ENCODE measurements around the gene KRT9. TPM values are rescaled to one million over a fixed set of nuclear protein-coding genes. Genes with fewer than 3 reads are reported as not detected.

Gene KRT9
- total and polyA plus RNA-seq, 2 donors (not counting 1 experiment from before 2014, with no cell fraction given): not detected

GRCh38 chr17:41523225-41523593 is 48.6 kb downstream of the KRT9 start:
- Histone ChIP-seq H3K27ac (ENCODE audit: insufficient read depth, low read length) (no peak overlapping the region), H3K4me2 (ENCODE audit: extremely low read depth, insufficient read depth, low read length) (no peak overlapping the region), H4K20me1 (ENCODE audit: control insufficient read depth, extremely low read depth, insufficient read depth, low read length) (no peaks in the 10 kb centered on the region), H3K79me2 (ENCODE audit: control insufficient read depth, insufficient read depth, low read length) (no peaks in the 10 kb centered on the region), H3K36me3 (ENCODE audit: control insufficient read depth, insufficient read depth, low read length) (no peaks in the 10 kb centered on the region), H3K4me3 (replicated peaks in 1 of 4; ENCODE audit: control extremely low read depth in 1 of 4, insufficient read depth in 1 of 4, low read depth in 3 of 4, low read length in 4 of 4) (no peak overlapping the region), H2AFZ (ENCODE audit: low read length) (no peak overlapping the region), H3K27me3 (ENCODE audit: control insufficient read depth, insufficient read depth, low read length) (peaks cover 4% of the 10 kb centered on the region), H3K9ac (ENCODE audit: insufficient read depth, low read length) (no peak overlapping the region), H3K4me1 (ENCODE audit: control insufficient read depth, extremely low read depth, insufficient read depth, low read length) (peaks cover 11% of the 10 kb centered on the region), H3K9me3 (ENCODE audit: control insufficient read depth, insufficient read depth, low read depth, low read length) (no peaks in the 10 kb centered on the region)
- no peak for DNase-seq (ENCODE audit: low read depth in 2 of 2)
- TF ChIP-seq CTCF (conservative IDR thresholded peaks at IDR 0.05 in 1 of 2, IDR thresholded peaks at IDR 0.05 in 1 of 2; ENCODE audit: low read depth in 1 of 2, low read length in 2 of 2): no peak
- TF ChIP-seq EZH2 (IDR thresholded peaks at IDR 0.05; ENCODE audit: low read length, missing control alignments): no peak

- H3K4me2 ChIP-seq (ENCODE audit: extremely low read depth, insufficient read depth, low read length): no peak overlapping the region
- peak overlapping the region; percentile 61 for H3K27ac ChIP-seq (ENCODE audit: insufficient read depth, low read length)
- H3K36me3 ChIP-seq (ENCODE audit: control insufficient read depth, insufficient read depth, low read length): no peaks in the 10 kb centered on the region
- peaks cover 2% of the 10 kb centered on the region for H3K27me3 ChIP-seq (ENCODE audit: control insufficient read depth, insufficient read depth, low read length)
- no peak for DNase-seq (ENCODE audit: low read depth in 2 of 2)
- no peak overlapping the region for H2AFZ ChIP-seq (ENCODE audit: low read length)
- no peaks in the 10 kb centered on the region for H3K9me3 ChIP-seq (ENCODE audit: control insufficient read depth, insufficient read depth, low read depth, low read length)
- H3K4me3 ChIP-seq (replicated peaks in 1 of 4; ENCODE audit: control extremely low read depth in 1 of 4, insufficient read depth in 1 of 4, low read depth in 3 of 4, low read length in 4 of 4): no peak overlapping the region
- H3K9ac ChIP-seq (ENCODE audit: insufficient read depth, low read length): no peak overlapping the region
- TF ChIP-seq CTCF (conservative IDR thresholded peaks at IDR 0.05 in 1 of 2, IDR thresholded peaks at IDR 0.05 in 1 of 2; ENCODE audit: low read depth in 1 of 2, low read length in 2 of 2): no peak
- TF ChIP-seq EZH2 (IDR thresholded peaks at IDR 0.05; ENCODE audit: low read length, missing control alignments): no peak
- H4K20me1 ChIP-seq (ENCODE audit: control insufficient read depth, extremely low read depth, insufficient read depth, low read length): no peaks in the 10 kb centered on the region
- H3K79me2 ChIP-seq (ENCODE audit: control insufficient read depth, insufficient read depth, low read length): no peaks in the 10 kb centered on the region
- H3K4me1 ChIP-seq (ENCODE audit: control insufficient read depth, extremely low read depth, insufficient read depth, low read length): peaks cover 11% of the 10 kb centered on the region
Measured at GRCh38 chr17:41522301-41523224, 49.3 kb downstream of the KRT9 start.

- Histone ChIP-seq H3K4me1 (ENCODE audit: control insufficient read depth, extremely low read depth, insufficient read depth, low read length) (peaks cover 11% of the 10 kb centered on the region), H3K4me3 (replicated peaks in 1 of 4; ENCODE audit: control extremely low read depth in 1 of 4, insufficient read depth in 1 of 4, low read depth in 3 of 4, low read length in 4 of 4) (no peak overlapping the region), H3K27ac (ENCODE audit: insufficient read depth, low read length) (peak overlapping the region; percentile 61), H4K20me1 (ENCODE audit: control insufficient read depth, extremely low read depth, insufficient read depth, low read length) (no peaks in the 10 kb centered on the region), H3K9me3 (ENCODE audit: control insufficient read depth, insufficient read depth, low read depth, low read length) (no peaks in the 10 kb centered on the region), H3K4me2 (ENCODE audit: extremely low read depth, insufficient read depth, low read length) (no peak overlapping the region), H3K27me3 (ENCODE audit: control insufficient read depth, insufficient read depth, low read length) (no peaks in the 10 kb centered on the region), H3K9ac (ENCODE audit: insufficient read depth, low read length) (no peak overlapping the region), H3K36me3 (ENCODE audit: control insufficient read depth, insufficient read depth, low read length) (no peaks in the 10 kb centered on the region), H3K79me2 (ENCODE audit: control insufficient read depth, insufficient read depth, low read length) (no peaks in the 10 kb centered on the region), H2AFZ (ENCODE audit: low read length) (no peak overlapping the region)
- DNase-seq (ENCODE audit: low read depth in 2 of 2): peak; percentile 56 to 92
- TF ChIP-seq EZH2 (IDR thresholded peaks at IDR 0.05; ENCODE audit: low read length, missing control alignments) (no peak), CTCF (conservative IDR thresholded peaks at IDR 0.05 in 1 of 2, IDR thresholded peaks at IDR 0.05 in 1 of 2; ENCODE audit: low read depth in 1 of 2, low read length in 2 of 2) (no peak)
Measured at GRCh38 chr17:41521574-41522261, 50.1 kb downstream of the KRT9 start.
